HTR-8/SVneo (cell line): ENCODE measurements around the gene LORICRIN.
"Not testable (repeated sequence)": the region's sequence is repeated elsewhere in the genome, so short reads cannot be mapped to it uniquely, and the experiment has no call there.

ENCODE experiments used
- DNase-seq: peaks from one replicate; pipeline ENCODE4 v3.0.0; 2011; ENCODE audit warnings: low spot score, mixed read lengths; ENCODE audit not compliant: insufficient read length
- FAIRE-seq: peaks from 2 replicates; lab custom pipeline; 2011; peaks lifted over from hg19 to GRCh38; lab: Jason Lieb, UNC

The LORICRIN gene

DNA sequence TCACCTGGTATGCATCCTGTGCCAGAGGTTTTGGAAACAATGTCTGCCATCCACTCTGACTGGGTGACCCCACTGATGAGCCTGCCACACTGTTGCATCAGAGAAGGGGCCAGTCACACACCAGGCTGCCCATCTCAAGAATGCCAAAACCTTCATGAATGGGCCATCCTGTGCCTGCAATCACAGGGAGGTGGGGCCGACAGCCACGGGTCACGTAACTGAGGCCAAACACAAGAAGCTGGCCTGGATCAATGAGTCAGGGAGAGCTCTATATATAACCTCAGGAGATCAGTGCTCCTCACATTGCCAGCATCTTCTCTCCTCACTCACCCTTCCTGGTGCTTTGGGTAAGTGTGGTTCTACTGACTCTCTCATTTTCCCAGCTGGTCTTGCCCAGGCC lies at the start of gene LORICRIN:
Gene LORICRIN (plus strand): TSS at position 301 of the 400 bp plus-strand sequence. CDS start 1,263 bp downstream, outside the sequence.
- FAIRE-seq, result no peak
- no peak for DNase-seq

DNA sequence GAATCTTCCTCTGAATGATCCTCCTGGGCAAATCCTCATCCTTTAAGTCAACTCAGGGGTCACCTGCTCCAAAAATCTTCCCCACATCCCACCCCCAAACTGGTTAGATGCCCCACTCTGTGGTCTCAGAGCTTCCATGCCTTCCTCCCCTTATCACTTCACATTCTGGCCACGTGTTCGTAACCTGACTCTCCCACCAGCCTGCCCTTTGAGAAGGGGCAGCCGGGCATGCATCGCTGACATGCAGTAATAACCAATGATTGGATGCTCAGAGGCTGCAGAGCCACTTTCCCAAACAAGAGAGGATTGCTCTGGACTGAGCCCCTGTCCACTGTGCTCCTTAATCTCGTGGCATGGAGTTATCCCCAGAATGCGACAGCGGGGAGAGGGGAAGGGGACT lies 49.3 kb upstream of the LORICRIN start:
- DNase-seq, result no peak
- FAIRE-seq, result no peak

DNA sequence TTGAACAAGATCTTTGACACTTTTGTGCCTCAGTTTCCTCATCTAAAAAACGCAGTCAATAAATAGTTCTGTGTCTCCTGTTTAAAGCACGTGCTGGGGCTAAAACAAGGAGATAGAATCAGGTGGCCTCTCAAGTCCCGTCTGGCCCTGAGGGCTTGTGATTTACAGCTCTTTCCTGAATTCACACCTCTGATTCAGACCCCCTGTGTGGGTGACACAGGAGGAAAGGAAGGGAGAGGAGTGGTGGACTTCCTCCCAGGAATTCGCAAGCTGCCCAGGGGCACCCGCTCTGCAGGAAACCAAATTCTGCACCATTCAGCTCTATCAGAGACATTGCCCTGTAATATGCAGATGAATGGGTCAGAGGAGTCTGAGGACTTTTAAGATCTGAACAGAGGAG lies 47.3 kb upstream of the LORICRIN start:
- no peak for DNase-seq
- FAIRE-seq, result no peak

DNA sequence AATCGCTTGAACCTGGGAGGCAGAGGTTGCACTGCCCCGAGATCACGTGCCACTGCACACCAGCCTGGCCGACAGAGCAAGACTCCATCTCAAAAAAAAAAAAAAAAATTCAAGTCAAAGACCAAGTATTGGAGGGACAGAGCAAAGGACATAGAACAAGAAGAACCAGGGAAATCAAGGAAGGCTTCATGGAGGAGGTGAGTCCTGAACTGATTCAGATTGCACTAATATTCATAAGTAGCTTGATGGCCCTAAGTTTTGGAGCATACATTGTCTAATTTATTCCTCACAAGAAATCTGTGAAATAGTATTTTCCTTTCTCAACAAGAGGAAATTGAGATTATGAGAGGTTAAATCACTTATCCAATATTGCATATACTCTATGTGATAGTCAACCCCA lies 46.0 kb upstream of the LORICRIN start:
- FAIRE-seq, result no peak

GRCh38 chr1:153217212-153217611 lies 42.3 kb upstream of the LORICRIN start, which contains the start of gene PRR9:
PRR9 (plus strand) TSS chr1:153217584; CDS start chr1:153218145, 561 bp downstream.
- no peak for FAIRE-seq
- no peak for DNase-seq

More for the DNA sequence above, 46.0 kb upstream of the LORICRIN start:
- DNase-seq, result no peak

DNA sequence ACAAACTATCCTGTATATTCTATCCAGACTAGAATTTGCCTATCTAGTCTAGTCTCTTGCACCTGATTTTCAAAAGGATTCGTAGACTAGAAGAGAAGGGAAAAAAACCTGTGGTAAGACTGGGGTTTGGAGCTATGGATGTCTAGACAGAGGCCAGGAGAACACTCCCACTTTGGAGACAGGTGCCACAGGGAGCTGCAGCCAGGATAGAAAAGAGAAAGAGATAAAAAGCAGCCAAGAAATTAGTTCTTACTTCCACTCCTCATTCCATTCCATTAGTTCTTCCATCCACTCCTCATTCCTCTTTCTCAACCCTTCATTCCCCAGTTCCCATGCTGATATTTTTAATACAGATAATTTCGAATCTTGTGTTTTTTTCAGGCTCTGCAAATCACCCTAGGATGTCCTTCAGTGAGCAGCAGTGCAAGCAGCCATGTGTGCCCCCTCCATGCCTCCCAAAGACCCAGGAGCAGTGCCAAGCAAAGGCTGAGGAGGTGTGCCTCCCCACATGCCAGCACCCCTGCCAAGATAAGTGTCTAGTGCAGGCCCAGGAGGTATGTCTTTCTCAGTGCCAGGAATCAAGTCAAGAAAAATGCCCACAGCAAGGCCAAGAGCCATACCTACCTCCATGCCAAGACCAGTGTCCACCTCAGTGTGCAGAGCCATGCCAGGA lies 41.6 kb upstream of the LORICRIN start:
- FAIRE-seq, result no peak

GRCh38 chr1:153220606-153221303 lies 38.7 kb upstream of the LORICRIN start:
- FAIRE-seq, result no peak
- DNase-seq, result no peak

More for the DNA sequence above, 41.6 kb upstream of the LORICRIN start:
- DNase-seq, result no peak

DNA sequence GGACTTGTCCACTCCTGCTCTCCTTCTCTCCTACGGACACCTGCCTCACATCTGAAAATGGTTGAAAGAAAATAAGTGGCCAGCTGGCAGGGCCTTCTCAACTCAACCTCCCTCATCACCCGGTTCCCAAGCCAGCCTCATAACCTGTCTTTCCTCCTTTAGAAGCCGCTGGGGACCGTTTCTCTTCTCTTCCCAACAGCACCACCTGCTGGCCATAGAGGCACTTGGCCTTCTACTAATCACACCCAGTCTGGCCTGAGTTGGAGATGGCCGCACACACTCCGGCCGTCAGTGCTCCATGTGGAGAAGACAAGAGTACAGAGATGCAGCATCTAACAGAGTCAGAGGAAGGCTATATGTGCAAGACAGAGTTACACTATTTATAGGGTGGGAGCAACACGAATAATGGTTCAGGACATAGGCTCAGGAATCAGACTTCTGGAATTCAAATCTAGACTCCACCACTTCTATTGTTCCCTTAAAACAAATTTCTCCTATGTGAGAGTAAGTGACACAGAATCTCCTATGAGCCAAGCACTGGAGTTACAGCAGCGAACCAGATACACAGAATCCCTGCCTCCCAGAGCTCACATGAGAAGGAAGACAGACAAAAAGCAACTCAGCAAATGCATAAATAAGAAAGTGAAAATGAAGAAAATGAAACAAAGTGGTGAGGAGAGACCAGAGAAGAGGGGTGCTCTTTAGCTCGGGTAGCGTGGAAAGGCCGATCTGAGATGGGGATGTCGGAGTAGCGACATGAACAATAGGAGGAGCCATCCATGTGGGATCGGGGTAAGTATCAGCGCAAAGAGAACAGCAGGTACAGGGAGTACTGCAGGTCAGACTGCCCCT lies 36.2 kb upstream of the LORICRIN start:
- FAIRE-seq, result peak; percentile 91
- not testable (repeated sequence) for DNase-seq

DNA sequence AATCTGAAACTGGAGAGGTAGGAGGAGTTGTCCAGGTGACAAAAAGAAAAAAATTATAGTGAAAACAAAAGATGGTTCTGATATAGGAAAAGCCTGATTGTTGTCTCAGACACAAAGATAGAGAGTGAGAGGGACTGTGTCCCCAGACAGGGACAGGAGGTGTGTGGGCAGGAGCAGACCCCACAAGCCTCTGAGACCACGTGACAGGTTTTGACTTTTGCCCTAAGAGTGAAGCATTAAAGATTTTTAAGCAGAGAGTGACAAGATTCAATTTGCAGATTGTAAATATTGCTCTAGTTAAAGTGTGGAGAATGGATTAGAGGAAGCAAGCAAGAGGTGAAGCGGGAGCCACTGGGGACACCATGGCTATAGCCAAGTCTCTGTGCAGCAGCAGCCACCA lies 31.7 kb upstream of the LORICRIN start:
- DNase-seq, result no peak
- FAIRE-seq, result no peak

DNA sequence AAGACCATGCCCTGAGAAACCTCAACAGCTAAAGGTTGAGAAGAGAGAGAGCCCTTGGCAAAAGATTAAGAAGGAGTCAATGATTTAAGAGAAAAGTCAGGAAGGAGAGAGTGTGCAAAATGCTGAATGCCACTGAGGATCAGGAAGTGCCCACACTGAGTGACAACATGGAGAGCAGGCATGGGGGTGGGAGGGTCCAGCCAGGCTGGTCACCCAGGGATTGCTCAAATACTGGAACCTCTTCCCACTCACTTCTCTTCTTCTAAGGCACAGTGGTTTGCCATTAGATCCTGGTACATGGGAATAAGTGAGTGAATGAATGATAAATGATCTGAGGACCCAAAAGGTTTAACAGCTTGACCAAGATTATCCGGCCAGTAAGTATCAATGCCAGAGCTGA lies 31.0 kb upstream of the LORICRIN start:
- DNase-seq, result no peak
- no peak for FAIRE-seq

DNA sequence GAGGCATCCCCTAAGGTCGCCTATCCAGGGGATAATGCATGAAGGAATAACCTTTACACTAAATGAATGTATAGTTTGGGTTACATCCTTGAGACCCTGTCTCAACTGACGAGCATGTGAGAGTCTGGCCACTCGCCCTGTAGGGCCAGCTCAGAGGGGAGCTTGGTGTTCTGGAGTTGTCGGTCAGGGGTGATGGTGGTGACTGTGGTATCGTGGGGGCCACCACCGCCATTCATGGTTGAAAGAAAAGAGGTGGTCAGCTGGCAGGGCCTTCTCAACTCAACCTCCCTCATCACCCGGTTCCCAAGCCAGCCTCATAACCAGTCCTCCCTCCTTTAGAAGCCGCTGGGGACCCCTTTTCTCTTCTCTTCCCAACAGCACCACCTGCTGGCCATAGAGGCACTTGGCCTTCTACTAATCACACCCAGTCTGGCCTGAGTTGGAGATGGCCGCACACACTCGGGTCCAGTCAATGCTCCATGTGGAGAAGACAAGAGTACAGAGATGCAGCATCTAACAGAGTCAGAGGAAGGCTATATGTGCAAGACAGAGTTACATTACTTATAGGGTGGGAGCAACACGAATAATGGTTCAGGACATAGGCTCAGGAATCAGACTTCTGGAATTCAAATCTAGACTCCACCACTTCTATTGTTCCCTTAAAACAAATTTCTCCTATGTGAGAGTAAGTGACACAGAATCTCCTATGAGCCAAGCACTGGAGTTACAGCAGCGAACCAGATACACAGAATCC lies 30.2 kb upstream of the LORICRIN start:
- not testable (repeated sequence) for DNase-seq, FAIRE-seq

GRCh38 chr1:153231363-153231762 lies 28.1 kb upstream of the LORICRIN start:
- FAIRE-seq (no peak), DNase-seq (no peak)

DNA sequence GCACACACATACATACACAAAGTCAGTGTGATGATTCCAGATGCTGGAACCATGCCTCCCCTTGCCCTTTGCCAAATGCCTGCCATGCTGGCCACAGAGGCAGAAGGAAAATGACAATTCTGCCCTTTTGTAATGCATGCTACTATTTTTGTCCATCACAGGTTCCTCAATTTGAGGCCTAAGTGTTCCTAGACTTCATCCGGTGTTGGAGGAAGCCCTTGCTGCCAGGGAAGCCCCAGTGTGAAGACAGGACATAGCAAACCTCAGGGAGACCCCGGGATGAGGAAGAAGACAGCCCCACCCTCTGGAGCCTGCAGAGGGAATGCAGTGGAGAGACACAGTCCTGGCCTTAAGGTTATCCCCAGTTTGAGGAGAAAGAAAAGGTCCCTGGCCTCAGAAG lies 27.7 kb upstream of the LORICRIN start:
- DNase-seq (no peak), FAIRE-seq (no peak)

DNA sequence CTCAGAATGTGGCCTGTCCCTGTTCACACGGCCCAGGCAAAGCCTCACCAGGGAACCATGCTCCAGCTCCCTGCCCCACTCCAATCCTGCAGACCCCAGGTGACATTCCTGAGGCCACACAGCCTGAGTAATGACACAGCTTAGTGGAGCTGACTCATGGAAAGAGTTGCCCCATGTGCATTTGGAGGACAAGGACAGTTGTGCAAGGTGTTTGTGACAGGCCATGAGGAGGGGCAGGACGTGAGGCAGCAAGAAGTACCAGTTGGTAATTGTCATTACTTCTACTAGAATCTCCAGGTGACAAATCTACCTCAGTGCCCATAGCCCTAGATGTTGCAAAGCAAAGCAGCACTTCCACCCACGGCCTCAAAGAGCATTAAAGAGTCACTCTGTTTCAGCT lies 26.9 kb upstream of the LORICRIN start:
- DNase-seq, result no peak
- no peak for FAIRE-seq

DNA sequence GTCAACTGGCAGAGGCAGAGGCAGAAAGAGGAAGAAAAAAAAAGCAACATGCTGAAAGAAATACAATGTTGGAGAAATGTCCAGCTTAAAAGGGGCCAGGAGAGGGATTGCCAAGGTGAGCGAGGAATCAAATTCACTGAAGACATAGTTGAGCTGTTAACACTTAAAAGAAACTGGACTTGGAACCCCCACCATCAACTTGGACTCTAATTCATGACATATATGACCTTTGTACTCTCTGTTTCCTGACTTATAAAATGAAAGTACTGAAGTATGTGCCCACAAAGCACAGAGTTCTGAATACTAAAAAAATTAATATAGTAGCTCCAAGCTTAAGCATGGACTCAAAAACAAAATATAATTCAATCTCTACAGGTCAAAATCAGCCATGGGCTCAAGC lies 26.0 kb upstream of the LORICRIN start:
- DNase-seq (no peak), FAIRE-seq (no peak)

DNA sequence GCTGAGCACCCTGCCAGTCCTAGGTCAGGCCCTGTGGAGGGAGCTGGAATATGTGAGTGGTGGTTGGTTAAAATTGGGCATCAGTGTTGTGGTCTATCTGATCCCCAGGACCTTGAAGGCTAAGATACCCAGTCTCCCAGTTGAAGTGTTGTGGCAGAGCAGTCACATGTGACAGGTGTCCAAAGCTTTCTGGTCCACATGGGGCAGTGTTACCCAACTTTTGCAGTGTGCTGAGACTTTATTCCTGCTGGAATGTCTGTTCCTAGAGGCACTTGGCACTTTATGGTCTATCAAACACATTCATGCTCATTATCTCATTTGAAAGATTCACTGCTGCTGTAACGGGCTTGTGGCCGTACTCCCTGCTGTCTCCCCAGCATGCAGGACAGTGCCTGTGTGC lies 21.0 kb upstream of the LORICRIN start:
- DNase-seq (no peak), FAIRE-seq (no peak)

GRCh38 chr1:153242160-153242559 lies 17.3 kb upstream of the LORICRIN start:
- FAIRE-seq (no peak), DNase-seq (no peak)

DNA sequence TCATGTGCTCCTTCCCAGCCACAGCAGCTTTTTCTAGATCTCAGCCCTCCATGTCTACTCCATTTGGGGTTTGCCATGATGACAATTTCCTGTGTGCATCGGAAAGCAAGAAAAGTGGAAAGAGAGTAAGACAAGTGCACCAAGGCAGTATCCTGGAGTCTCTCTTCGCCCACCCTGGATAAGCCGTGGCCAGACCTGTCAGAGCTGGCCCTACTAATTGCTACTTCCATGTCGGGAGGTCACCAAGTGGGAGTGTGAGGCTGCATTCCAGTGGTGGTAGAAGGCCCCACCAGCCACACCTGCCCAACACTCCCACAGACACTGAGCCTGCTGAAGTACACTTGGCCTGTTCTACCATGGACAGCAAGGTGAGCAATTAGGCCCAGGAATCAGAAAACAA lies 14.0 kb upstream of the LORICRIN start:
- DNase-seq (no peak), FAIRE-seq (no peak)

DNA sequence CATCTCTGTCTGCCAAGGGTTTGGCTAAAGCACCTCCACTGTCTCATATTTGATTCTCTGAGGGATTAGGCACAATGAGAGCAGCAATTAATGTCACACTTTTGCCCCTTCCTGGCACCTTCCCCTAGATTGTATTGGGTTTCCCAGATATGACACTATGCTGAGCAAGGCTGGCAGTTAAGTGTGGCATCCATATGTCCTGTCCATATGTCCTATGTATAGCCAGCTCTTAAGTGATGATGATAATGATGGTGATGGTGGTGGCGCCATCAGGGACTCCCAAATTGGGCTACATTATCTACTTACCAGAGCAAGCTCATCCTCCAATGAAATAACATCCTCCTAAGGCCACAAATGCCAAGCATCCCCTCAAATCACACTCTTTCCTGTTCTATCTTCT lies 13.5 kb upstream of the LORICRIN start:
- FAIRE-seq (no peak), DNase-seq (no peak)

- FAIRE-seq, result no peak
- DNase-seq, result no peak
Observed at GRCh38 chr1:153246825-153247224, 12.7 kb upstream of the LORICRIN start.
